ENCODE measurements around the gene AGL. TPM values are rescaled to one million over a fixed set of nuclear protein-coding genes. Genes with fewer than 3 reads are reported as not detected.

The AGL gene
- total and polyA plus RNA-seq, 2 of the 4 experiments (the other 2 are of a cell fraction), result 2.4 to 7.0 TPM

DNA sequence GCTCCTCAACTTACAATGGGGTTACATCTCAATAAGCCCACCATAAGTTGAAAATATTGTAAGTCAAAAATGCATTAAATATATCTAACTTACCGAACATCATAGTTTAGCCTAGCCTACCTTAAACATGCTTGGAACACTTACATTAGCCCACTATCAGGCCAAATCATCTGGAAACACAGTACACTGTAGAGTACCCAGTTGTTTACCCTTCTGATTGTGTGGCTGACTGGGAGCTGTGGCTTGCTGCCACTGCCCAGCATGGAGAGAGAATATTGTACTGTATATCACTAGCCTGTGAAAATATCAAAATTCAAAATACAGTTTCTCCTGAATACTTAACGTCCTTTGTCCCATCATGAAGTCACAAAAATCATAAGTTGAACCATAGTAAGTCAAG, 43.3 kb upstream of the AGL start:
- Histone ChIP-seq H3K27me3 (ENCODE audit: control insufficient read depth, insufficient read depth, low read length) (peaks cover 16% of the 10 kb centered on the region), H4K20me1 (ENCODE audit: insufficient read depth, low read length) (no peaks in the 10 kb centered on the region), H3K56ac (ENCODE audit: extremely low read depth, insufficient read depth, low read length) (no peak overlapping the region), H4K91ac (ENCODE audit: insufficient read depth, low read depth, low read length) (no peak overlapping the region), H2AK9ac (replicated peaks; ENCODE audit: low read depth, low read length, poor library complexity) (no peak overlapping the region), H2BK120ac (ENCODE audit: low read depth, low read length) (no peak overlapping the region), H2AK5ac (ENCODE audit: low read depth, low read length) (no peak overlapping the region), H3K4me2 (ENCODE audit: low read depth, low read length) (no peak overlapping the region), H3K4ac (ENCODE audit: low read depth, low read length) (no peak overlapping the region), H3K4me1 (ENCODE audit: control insufficient read depth, insufficient read depth, low read length) (no peaks in the 10 kb centered on the region; the same call in 1 of the 2 replicates), H3K79me1 (ENCODE audit: low read depth in 1 of 2, low read length in 2 of 2) (no peaks in the 10 kb centered on the region), H3K18ac (ENCODE audit: low read depth, low read length) (no peak overlapping the region), H2BK15ac (ENCODE audit: low read depth, low read length) (no peak overlapping the region), H3K4me3 (ENCODE audit: insufficient read depth, low read depth, low read length) (no peak overlapping the region), H3K9ac (ENCODE audit: low read depth, low read length) (no peak overlapping the region), H2BK20ac (ENCODE audit: low read depth, low read length) (no peak overlapping the region), H4K5ac (ENCODE audit: low read depth, low read length) (no peak overlapping the region), H4K8ac (ENCODE audit: low read depth in 2 of 2, low read length in 2 of 2) (no peak overlapping the region), H2BK5ac (ENCODE audit: low read depth, low read length, poor library complexity, severe bottlenecking) (no peak overlapping the region), H3K36me3 (ENCODE audit: control insufficient read depth, insufficient read depth, low read length) (no peaks in the 10 kb centered on the region), H3K9me1 (ENCODE audit: insufficient read depth, low read length) (no peaks in the 10 kb centered on the region), H3K9me3 (ENCODE audit: control insufficient read depth, insufficient read depth, low read length) (peaks cover 3% of the 10 kb centered on the region), H3K23ac (ENCODE audit: low read depth, low read length) (no peak overlapping the region), H3K14ac (replicated peaks; ENCODE audit: low read depth, low read length) (no peak overlapping the region), H3K27ac (ENCODE audit: insufficient read depth, low read length) (no peak overlapping the region), H2AFZ (replicated peaks; ENCODE audit: low read length, poor library complexity) (no peak overlapping the region)
- CTCF ChIA-PET, result interaction anchor here (0.7 kb wide), 1 partner anchor 328 kb away, joined by 3 read pairs; no protein-coding TSS in a partner anchor
- no CpG with 5 or more reads among the region's 2 CpGs for WGBS, 2 experiments (ENCODE audit: extremely low coverage in 2 of 2, insufficient read length in 1 of 2)
- intact Hi-C loops (cut with micrococcal nuclease) (loop anchor here (10.0 kb wide), 1 partner anchor 548 kb away; the partner anchor contains the start of gene CDC14A), in situ Hi-C loops (cut with MboI; ENCODE audit: low sequenced_read_pairs) (loop anchor here (5.0 to 25.0 kb wide), 4 partner anchors 328 to 1058 kb away; partner anchors contain the start of genes RTCA, SASS6 and TRMT13), dilution Hi-C loops (cut with HindIII; ENCODE audit: low sequenced_read_pairs, unreplicated experiment) (no loop called here)
- POLR2A ChIA-PET (ENCODE audit: unreplicated experiment), result no interaction called here
- no peak for ATAC-seq (ENCODE audit: low read depth)
- DNase-seq, result no peak
- TF ChIP-seq BHLHE40 (IDR thresholded peaks at IDR 0.05; ENCODE audit: low read depth, low read length) (no peak), CEBPB (IDR thresholded peaks at IDR 0.05; ENCODE audit: low read depth, low read length) (no peak), NFE2L2 (IDR thresholded peaks at IDR 0.05; ENCODE audit: low read depth, low read length) (no peak), MXI1 (IDR thresholded peaks at IDR 0.05; ENCODE audit: borderline replicate concordance, low read depth, low read length) (no peak), RCOR1 (IDR thresholded peaks at IDR 0.05; ENCODE audit: insufficient replicate concordance, low read length) (no peak), FOS (IDR thresholded peaks at IDR 0.05; ENCODE audit: low read depth, low read length) (no peak), RAD21 (IDR thresholded peaks at IDR 0.05; ENCODE audit: low read length) (no peak), SMC3 (IDR thresholded peaks at IDR 0.05; ENCODE audit: low read depth, low read length) (no peak), RFX5 (IDR thresholded peaks at IDR 0.05; ENCODE audit: low read depth, low read length) (no peak)
- TF ChIP-seq, protein P1, sequence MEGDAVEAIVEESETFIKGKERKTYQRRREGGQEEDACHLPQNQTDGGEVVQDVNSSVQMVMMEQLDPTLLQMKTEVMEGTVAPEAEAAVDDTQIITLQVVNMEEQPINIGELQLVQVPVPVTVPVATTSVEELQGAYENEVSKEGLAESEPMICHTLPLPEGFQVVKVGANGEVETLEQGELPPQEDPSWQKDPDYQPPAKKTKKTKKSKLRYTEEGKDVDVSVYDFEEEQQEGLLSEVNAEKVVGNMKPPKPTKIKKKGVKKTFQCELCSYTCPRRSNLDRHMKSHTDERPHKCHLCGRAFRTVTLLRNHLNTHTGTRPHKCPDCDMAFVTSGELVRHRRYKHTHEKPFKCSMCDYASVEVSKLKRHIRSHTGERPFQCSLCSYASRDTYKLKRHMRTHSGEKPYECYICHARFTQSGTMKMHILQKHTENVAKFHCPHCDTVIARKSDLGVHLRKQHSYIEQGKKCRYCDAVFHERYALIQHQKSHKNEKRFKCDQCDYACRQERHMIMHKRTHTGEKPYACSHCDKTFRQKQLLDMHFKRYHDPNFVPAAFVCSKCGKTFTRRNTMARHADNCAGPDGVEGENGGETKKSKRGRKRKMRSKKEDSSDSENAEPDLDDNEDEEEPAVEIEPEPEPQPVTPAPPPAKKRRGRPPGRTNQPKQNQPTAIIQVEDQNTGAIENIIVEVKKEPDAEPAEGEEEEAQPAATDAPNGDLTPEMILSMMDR (conservative IDR thresholded peaks at IDR 0.05; ENCODE audit: low read depth, low read length), result no peak
- TF ChIP-seq, protein P2, sequence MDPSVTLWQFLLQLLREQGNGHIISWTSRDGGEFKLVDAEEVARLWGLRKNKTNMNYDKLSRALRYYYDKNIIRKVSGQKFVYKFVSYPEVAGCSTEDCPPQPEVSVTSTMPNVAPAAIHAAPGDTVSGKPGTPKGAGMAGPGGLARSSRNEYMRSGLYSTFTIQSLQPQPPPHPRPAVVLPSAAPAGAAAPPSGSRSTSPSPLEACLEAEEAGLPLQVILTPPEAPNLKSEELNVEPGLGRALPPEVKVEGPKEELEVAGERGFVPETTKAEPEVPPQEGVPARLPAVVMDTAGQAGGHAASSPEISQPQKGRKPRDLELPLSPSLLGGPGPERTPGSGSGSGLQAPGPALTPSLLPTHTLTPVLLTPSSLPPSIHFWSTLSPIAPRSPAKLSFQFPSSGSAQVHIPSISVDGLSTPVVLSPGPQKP (IDR thresholded peaks at IDR 0.05; ENCODE audit: borderline replicate concordance, low read depth, low read length), result no peak
- TF ChIP-seq, protein P3, sequence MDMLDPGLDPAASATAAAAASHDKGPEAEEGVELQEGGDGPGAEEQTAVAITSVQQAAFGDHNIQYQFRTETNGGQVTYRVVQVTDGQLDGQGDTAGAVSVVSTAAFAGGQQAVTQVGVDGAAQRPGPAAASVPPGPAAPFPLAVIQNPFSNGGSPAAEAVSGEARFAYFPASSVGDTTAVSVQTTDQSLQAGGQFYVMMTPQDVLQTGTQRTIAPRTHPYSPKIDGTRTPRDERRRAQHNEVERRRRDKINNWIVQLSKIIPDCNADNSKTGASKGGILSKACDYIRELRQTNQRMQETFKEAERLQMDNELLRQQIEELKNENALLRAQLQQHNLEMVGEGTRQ (IDR thresholded peaks at IDR 0.05; ENCODE audit: low read depth, low read length), result no peak
- no TSS peak for BruUV-seq (replicated peaks)

Data from IMR-90 (cell line).